HTERT RPE-1 (cell line): ENCODE data around the gene CCL17.
"Not testable (repeated sequence)": the region's sequence is repeated elsewhere in the genome, so short reads cannot be mapped to it uniquely, and the experiment has no call there.

Experiments
- in situ Hi-C: fragments of 300-500 bp; cut with MboI; formaldehyde crosslinking; loops from 4 replicates; pipeline ENCODE4 v1.14.3; 2020; ENCODE audit warnings: low sequenced_read_pairs

Gene CCL17

DNA sequence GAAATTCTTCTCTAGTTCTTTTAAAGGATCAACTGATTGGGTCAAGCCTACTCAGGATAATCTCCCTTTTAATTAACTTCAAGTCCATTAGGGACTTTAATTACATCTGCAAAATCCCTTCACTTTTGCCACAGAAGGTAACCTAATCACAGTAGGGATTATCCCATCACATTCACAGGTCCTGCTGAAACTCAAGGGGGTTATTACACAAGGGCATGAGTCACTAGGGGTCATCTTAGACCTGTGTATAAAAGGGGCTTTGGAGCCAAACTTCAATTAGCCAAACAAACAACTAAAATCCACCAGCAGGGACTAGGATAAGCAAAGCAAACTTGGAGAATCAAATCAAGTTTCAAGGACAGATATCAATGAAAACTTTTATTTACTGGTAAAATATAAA, 23.3 kb downstream of the CCL17 start:
- in situ Hi-C loops: no loop called here

DNA sequence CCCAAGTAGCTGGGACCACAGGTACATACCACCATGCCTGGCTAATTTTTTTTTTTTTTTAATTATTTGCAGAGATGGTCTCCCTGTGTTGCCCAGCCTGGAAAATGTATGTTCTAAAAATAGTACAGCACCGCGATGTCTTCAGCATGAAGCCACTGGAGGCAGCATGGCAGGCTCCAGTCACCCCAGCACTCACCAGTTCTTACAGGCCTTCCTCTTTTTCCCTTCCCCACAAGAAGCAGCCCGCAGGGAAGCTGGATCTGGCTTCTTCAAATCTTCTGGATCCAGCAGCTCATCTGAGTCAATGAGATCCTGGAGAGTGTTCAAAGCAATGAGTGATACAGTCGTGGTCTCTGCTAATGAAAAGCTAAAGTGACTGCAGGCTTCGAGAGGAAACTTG, 26.4 kb downstream of the CCL17 start:
- in situ Hi-C loops: no loop called here

DNA sequence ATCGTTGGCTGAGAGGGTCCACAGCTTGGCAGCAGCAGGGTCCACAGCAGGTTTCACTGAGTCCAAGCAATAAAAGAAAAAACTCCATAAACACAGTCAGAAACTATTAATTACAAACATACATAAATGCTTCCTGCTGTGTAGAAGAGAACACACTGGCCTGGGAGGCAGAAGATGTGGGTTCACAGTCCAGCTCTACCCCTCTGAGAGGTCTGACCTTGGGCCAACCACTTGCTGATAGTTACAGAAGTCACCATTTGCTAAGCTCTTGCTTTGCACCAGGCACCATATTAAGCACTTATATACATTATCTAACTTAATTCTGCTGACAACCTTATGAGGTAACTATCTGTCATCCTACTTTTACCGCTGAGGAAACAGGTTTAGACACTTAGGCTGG, 27.9 kb downstream of the CCL17 start:
- in situ Hi-C loops: no loop called here

DNA sequence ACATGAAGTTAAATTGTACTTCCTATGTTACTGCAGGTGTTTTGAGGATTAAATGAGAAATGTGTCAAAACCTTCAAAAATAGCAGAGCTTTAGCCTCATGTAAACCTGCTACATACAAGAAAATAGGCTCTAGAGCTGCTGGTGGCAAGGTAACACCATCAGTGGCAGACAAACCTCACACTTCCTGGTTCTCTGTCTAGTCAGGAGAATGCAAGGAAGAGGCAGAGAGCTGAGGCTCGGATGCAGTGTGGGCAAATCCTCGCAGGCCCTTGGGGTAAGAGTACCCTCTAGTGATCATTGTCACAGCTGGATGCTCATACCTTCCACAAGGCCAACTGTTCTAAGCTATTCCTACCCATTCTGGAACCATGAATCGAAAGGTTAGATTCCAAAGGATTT, 28.4 kb downstream of the CCL17 start:
- in situ Hi-C loops: no loop called here

DNA sequence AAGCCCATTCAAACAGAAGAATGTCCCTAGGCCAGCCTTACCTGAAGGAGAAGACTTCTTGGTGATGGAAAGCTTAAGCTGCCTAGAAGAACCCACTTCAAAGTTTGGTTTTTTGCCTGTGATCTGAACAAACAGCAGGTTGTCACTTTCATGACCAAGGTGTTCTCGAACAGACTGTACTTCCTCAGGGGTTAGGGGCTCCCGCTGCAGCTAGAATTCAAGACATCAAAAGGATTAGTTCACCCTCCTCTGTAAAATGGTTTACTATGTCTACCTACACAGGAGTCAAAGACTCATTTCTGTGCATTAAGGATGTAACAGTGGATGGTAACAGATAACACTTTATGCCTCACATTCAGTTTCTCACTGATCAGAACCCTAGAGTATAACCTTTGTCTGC, 29.4 kb downstream of the CCL17 start:
- in situ Hi-C loops: no loop called here

DNA sequence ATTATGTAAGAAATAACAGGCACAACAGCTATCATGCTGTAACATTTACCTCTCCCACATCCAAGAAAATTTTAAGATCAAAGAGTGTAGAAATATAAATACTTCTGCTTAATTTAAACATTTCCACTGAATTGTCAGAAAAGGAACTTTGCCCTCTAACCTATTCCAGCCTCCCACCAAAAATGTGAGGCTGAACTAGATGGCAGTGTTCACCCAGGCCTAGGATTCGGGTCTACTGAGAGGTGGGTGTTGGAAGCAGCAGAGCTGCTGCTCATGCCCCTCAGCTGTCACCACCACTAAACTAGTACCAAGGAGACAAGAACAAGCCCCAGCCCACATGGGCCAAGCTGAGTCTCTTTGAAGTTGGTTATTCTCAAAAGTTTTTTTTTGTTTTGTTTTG, 31.3 kb downstream of the CCL17 start:
- in situ Hi-C loops: no loop called here

DNA sequence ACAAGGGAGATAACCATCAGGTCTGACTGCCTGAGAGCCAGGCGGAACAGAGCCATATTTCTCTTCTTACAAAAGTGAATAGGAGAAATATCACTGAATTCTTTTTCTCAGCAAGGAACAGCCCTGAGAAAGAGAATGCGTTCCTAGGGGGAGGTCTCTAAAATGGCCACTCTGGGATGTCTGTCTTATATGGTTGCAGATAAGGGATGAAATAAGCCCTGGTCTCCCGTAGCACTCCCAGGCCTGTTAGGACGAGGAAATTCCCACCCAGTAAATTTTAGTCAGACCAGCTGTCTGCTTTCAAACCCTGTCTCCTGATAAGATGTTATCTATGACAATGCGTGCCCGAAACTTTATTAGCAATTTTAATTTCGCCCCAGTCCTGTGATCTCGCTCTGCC, 35.4 kb downstream of the CCL17 start:
- in situ Hi-C loops: not testable (repeated sequence)

DNA sequence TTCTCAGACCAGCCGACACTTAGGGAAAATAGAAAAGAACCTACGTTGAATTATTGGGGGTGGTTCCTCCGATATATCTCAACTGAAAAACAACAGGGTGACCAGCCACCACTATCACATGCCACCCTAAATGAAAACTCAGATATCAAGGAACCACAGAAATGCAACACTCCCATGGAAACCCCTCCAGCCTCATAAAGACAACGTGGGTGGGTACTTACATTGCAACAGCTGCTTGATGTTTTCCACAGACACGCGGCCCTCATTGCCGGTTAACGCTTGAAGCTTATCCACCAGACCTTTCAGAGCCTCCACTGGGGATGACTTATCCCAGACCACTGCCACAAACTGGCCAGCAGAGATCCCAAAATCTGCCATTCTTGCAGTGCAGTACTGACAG, 36.0 kb downstream of the CCL17 start:
- in situ Hi-C loops: not testable (repeated sequence)

DNA sequence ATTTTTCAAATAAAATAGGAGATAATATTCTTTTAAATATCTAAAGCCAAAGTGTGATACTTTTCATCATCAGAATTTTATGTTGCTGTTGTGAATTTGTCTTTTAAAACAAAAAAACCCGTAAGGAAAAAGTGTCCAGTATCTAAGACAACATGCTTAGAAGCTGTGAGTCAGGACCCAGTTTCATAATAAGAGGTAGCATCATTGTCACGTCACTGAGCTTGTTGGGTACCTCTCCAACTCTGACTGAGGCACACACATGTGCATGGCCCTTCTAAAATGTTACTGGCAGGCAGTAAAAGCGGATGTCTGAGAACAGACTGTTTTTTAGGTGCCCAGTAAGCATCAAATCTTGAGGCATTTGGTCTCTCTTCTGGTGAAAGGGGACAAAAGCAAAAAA, 40.1 kb downstream of the CCL17 start:
- in situ Hi-C loops: no loop called here

DNA sequence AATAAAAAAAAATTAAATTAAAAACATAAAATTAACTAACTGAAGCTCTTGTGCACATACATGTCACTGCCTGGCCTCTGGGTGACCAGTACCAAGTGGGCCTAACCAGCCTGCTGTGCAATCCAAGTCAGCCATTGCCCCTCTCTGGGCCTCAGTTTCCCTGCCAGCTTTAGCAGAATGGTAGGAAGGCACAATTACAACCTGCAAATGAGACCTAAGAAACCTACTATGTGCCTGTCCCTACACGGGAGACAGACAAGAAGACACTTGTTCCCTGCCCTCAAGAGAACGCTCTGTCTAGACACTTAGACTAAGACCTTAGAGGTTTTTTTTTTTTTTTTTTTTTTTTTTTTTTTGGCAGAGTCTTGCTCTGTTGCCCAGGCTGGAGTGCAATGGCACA, 40.9 kb downstream of the CCL17 start:
- in situ Hi-C loops: no loop called here

DNA sequence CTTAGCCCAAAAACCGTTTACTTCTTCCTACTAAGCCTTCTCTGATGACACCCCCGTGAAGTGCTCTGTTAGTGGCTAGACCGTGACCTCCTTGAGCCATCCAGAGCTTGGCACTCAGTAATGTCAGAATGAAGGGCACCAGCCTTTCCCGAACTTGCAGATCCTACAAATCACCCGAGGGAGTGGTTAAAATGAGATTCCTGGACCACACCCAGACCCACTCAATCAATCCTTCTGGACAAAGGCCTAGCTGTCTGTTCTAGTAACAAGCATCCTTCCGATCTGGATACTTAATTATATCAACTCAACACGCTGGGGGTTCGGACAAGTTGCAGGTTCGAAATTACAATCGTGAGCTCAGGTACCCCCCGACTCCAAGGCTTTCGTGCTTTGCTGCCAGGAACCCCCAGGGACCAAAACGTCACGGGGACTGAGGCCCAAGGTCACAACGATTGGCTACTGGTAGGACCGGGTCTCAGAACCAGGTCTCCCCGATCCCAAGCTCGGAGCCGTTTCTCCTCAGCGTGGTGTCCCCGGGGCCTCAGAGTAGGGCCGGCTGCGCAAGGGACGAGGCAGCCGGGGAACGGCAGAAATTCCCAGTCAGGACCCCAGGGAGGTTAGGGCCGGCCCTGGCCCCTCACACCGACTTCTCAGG, 42.1 kb downstream of the CCL17 start:
- in situ Hi-C loops: no loop called here

DNA sequence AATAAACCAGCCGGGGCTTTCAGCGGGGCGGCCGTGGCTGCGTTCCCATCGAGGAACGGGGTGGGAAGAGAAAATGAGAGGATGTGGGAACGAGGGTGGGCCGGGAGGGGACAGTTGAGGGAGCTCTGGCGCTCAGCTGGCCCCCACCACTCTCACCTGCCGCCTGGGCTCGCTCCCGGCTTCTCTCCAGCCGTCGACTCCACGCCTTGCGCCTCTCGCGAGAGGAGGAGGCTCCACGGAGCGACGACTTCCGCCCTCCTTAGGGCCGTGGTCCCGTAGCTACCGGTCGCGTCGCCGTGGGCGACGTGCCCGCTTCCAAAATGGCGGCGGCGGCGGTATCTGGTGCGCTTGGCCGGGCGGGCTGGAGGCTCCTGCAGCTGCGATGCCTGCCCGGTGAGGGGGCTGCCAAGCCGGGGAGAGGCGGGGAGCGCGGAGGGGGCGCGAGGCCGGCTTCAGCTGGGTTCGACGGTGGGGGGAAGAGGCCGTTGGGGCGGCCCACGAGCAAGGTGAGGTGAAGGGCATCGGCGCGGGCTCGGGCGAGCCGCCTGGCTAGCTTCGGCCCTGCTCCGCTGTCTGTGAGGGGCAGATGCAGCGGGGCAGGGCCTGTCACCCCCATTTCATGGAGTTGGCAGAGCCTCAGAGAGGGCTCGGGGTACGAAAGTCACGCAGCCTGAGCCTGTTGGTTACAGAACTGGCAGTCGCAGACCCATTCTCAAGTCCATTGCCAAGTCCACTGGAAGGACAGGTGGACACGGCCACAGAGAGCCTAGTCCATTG, 42.8 kb downstream of the CCL17 start, which contains the start of the genes CIAPIN1 and COQ9:
TSS of gene CIAPIN1 (minus strand) at position 200 of the 777 bp plus-strand sequence. CDS start 6,457 bp downstream, outside the sequence.
TSS of gene COQ9 (plus strand) at position 294 of the 777 bp plus-strand sequence. CDS start at position 321, 27 bp downstream.
- in situ Hi-C loops: no loop called here

DNA sequence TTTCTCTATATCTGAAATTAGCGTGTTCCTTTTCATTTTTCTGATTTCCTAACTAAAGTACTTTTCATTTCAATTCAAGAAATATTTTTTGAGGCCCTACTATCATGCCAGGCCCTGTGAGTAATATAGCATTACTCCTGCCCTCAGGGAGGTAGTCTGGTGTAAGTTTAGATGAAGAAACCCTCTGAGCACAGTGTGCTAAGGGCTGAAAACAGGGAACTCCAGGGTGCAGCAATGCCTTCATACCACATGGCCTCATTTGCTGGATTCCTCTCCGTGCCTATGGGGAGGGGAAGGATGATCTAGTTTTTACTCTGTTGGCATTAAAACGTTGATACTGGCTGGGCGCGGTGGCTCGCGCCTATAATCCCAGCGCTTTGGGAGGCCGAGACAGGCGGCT, 47.5 kb downstream of the CCL17 start:
- in situ Hi-C loops: no loop called here

DNA sequence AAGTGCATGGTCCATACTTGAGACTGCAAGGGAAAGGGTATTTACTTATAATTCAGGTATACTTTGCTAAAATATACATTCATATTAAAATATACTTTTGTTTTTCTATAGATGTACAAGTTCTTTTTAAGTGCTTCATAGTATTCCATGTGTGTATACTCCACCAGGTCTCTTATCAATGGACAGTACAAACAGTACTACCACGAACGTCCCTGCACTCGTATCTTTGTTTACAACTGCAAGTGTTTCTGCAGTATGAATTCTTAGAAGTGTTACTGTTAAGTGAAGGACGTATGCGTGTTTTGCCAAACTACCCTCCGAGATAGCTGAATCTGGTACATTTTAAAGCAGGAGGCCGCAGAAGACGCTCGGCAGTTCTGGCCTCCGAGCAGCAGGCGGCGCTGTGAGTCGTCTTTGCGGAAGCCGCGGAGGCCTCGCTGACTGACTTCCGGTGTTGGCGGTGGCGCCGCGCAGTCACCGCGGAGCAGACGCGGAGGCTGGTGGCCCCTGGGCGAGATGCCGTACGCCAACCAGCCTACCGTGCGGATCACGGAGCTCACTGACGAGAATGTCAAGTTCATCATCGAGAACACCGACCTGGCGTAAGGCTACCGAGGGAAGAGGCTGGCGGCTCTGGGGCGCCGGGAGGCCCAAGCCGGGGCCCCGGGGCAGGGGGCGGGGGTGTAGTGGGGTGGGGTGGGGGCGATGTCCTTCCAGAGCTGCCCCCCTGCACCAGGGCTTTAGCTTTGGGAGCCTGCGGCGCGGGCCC, 57.8 kb downstream of the CCL17 start, which contains the start of gene POLR2C:
TSS of gene POLR2C (plus strand) at position 471 of the 769 bp plus-strand sequence. CDS start at position 517, 46 bp downstream.
- in situ Hi-C loops: no loop called here

DNA sequence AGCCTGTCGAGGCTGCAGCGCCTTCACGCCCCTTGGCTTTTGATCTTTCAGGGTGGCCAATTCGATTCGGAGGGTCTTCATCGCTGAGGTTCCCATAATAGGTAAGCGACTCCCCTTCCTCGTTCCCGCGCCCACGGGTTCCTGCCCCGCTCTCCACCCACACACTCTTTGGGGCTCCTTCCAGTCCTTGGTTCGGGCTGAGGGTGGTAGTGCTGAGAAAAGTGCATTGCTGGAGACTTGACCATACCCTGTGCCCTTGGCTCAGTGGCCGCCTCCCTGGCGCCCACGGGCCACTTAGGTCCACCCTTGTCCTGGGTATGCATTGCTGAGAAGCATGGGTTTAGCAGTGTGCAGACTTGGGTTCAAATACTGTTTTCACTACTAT, 58.4 kb downstream of the CCL17 start:
- in situ Hi-C loops: no loop called here

DNA sequence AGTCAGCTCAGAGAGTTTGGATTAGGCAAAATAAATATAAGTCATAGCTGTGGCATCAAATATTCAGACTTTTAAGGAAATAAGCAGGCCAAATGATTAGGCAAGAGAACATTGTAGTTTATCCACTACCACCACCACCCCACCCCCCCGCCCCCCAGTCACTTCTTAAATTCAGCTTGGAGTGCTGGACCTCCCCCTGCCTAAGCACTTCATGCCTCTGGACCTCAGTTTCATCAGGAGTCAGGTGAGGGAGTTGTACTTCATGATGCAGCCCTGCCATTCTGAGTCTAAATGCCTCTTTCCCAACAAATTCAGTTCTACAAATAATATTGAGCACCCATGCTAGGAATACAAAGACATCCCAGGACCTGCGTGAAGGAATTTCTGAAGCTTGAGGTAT, 60.0 kb downstream of the CCL17 start:
- in situ Hi-C loops: no loop called here
